ENCODE results near the gene KLHL25.

Gene KLHL25

DNA sequence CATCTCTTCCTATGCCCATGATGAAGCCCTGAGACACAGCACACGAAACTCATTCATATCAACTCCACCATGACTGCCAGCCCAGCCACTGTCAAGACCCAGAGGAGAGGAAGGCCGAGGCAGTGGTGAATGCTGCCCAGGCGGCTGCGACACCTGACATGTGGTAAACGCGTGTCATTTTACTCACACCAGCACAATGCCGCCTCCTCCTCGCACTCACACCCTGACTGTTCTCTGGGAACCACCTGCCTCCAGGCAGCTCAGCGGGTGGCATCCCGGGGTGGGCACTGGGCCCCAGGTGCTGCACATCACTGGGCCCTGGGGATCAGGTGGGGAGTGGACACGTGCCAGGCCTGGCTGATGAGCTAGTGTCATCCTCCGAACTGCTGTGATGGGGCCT is 21.5 kb downstream of the KLHL25 start:
- DNase-seq, result no peak

DNA sequence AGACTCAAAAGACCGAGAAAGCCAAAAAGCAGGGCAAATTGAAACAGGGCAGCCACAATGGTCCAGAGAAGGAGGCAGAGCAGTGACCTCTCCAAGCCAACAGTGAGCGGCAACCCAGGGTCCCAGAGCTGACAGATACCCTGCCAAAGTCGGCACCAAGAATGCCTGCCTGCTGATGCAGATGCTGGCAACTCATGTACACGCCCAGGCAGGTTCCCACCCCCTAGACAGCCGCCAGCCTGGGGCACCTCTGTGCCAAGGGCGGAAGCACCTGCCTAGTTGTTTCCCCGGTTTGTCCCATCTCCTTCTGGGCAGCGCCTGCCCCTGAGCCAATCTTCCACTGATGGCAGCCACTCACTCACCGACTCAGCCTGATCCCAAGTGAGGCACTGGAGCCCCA is 22.1 kb downstream of the KLHL25 start:
- DNase-seq, result no peak

DNA sequence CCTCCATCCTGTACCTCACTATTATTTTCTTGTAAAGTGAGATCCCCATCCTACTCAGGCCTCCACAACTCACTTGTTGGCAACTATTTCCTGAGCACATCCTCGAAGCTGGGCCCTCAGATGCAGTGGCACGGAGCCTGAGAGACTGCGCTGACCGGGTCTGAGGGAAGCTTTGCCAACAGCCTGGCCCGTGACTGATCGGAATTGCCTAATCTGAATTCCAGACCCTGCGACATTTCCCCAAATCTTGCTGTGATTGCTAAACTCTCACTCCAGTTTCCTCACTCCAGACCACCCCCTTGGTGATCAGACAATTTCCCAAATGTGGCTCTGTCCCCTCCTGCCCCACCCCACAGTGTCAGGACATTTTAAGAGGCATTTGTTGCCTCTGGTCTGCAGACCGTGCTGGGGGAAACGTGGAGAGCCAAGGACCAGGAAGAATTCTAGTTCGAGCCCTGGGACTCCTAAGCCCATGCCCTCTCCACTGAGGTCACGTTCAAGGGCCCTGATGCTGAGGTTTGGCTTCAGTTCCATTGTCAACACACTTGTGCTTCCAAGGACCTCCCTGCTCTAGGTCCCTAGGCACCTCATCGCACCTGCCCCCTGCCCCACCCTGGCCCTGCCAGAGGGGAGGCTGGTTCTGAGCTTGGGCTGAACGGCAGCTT is 22.8 kb downstream of the KLHL25 start:
- no peak for DNase-seq

DNA sequence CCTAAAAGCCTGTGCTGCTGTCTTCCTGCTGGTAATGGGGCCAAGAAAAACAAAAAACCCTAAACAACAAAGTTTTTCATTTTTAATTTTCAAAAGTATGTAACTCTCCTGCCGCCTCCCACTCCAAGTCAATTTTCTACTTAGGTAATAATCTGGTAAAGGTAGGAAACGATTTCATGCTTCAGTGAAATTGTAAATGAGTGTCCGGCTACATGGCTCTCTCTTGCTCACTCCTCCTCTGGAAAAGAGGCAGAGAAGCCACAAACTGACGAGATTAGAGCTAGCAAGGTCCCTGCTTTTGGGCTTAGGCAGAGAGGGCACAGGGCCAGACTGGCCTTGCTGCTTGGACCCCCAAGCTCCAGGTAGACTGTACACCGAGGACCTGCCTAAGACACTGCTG is 23.5 kb downstream of the KLHL25 start:
- no peak for DNase-seq

DNA sequence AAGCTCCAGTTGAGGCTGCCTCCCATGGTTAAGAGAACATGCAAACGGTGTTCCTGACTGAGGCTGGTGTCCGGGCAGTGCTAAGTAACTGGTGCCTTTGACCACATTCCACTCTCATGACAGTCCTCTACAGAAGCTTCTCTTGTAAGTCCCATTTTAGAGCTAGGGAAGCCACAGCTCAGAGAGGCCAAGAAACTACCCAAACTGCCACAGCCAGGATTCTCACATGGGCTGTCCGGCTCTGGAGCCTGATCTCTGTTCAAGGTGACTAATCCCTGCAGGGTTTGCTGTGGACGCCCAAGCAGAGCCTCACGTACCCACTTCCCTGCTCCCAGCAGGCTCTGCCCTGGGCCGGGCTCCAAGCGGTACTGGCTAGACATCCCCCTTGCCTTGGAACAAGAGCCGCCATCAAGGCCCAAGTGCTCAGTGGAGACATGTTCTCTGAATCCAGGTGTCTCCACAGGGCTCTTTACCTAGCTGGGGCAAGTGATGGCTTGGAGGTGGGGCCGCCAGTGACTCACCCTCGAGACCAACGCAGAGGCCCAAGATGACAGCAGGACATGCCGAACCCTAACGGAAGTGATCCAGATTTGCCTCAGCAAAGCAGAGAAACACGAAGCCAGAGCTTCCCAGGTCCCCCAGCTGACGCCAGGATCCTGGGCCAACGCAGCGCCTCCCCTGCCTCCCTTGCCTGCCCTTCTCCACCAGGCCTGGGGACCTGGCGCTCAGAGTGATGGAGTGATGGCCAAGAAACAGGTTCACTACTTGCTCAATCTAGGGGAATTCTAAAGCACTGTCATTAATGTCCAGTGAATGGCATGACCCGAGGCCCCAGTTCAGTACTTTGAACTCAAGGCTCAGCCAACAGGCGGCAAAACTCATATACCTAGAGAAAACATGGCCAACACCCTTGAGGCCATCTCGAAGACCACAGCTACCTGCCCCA is 24.4 kb downstream of the KLHL25 start:
- DNase-seq, result no peak

DNA sequence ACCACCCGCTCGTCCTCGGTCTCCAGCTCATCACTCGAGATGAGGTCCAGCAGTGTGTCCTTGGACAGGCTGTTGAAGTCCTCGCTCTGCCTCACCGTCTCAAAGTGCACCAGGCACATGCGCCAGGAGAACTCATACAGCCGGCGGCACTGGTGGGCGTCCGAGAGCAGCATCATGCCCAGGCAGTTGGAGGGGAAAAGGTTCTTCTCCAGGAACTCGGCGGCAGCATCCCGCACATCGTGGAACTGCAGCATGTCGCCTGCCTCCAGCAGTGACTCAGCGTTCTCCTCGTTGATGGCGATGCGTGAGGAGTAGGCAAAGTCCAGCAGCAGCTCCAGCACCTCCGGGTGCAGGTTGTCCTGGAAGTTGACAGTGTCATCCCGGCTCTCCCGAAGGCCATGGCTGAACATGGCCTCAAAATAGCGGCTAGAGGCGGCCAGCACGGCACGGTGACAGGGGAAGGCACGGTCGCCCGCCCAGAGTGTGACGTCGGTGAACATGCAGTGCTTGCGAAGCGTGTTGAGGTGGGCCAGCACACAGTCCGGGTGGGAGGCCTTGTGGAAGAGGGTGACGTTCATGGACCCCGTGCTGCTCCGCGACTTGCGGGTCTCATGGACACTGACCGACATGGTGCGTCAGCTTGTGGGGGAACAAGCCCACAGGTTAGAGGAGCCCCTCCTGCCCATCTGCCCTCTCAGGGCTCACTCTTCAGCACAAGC is 25.4 kb downstream of the KLHL25 start:
- DNase-seq, result no peak

DNA sequence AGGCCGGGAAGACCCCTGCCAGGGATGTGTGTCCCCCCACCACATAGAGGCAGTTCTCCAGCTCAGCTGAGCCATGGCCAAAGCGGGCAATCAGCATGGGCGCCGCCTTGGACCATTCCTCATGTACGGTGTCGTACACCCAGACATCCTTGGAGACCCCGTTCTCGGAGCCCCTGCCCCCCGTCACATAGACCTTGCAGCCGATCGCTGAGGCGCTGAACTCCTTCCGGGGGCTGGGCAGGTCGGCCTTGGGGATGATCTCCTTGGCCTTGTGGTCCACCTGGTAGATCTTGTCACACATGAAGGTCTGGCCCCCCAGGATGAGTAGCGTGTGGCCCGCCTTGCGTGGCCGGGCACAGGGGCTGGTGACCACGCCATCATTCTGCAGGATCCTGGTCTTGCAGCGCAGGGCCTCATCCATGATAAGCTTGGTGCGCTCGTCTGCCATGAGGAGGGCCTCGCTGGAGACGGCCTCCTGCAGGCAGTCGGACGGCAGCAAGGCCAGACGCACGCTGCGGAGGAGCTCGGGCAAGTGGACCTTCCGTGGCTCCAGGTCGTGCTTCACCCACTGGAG is 26.0 kb downstream of the KLHL25 start:
- no peak for DNase-seq

DNA sequence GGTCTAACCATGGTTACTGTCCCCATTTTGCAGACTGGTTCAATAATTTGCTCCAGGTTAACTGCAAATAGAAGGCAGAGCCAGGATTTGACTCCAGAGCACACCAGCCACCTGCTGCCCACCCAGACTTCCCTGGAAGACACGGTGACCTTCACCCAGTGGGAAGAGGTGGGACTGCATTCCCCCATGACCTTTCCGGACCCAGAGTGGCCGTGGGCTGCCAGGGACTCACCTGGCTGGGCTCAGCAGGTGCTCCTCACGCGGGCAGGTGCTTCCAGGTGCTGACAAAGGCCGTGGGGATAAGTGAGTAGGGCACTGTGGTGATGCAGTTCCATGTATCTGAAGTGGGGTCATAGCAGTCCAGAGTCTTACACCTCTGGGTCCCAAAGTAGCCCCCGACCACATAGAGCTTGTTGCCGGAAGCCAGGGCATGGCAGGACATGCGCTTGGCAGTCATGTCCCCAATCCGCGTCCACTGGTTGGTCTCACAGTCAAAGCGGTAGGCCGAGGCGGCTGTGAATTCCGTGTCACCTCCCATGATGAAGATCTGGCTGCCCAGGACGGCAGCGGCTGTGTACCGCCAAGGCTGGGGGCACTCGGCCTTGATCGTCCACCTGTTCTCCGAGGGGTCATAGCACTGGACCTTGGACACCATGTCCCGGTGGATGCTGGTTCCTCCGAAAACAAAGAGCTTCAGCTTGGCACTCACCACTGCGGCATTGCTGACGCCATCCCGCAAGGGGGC is 26.8 kb downstream of the KLHL25 start:
- DNase-seq, result no peak

DNA sequence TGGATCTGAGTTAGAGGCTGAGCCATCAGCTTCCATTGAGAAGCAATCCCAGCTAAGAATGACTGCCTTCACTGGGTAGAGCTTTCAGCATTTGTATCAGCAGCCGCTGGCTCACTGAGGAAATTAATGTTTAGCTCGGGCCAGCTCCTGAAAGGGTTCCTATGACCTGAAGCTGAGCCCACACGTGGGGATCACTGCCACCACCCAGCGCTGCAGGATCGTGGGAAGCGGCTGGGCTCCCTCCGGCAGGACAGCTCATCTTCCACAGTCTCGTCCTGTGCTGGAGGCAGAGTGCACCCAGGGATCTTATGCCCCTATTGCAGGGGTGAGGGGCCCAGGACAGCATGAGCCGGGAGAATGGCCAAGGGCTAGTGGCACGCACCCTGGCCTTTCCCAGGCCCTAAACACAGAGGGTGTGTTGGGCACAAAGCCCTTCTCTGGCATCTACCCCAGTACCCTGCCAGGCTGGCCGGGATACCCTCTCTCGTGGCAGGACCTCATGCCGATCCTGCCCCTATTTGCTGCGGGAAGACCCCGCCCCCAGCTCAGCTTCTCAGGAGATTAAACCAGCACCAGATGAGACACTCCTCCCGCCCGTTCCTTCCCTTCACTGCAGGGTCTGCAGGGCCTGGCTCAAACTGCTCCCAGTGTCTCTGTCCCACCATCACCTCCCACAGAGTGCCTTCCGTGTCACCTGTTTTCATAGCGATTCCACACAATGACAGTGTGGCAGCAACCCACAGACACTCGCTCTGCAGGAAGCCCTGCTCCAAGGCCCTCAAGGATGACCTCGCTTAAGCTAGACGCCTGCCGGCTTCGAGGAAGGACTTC is 28.5 kb downstream of the KLHL25 start:
- no peak for DNase-seq

DNA sequence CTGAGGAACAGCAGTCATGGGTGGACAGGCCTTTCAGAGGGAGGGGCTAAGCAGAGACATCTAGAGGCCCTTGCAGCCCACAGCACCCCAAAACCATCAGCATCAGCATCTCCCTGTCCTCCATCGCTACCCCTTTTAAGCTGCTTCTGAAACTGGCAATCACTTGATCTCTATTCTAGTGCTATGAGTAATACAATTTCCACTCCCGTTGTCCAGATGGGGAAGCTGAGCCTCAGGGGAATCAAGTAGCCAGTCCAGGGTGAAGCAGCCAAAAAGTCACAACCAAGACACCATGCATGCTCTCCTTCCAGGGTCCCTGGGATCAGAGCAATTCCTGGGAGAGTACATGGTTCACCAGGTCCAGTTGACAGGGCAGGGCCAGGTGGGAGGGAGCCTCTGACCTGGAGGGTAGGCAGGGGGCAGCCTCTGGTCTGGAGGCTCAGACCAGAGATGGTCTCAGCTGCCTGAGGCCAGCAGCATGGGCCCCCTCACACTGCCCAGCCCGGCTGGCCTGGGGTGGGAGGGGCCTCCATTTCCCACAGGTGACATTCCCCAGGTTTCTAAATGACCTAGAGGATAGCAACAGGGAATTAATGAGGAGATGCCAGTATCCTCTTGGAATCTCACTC is 30.0 kb downstream of the KLHL25 start:
- no peak for DNase-seq

DNA sequence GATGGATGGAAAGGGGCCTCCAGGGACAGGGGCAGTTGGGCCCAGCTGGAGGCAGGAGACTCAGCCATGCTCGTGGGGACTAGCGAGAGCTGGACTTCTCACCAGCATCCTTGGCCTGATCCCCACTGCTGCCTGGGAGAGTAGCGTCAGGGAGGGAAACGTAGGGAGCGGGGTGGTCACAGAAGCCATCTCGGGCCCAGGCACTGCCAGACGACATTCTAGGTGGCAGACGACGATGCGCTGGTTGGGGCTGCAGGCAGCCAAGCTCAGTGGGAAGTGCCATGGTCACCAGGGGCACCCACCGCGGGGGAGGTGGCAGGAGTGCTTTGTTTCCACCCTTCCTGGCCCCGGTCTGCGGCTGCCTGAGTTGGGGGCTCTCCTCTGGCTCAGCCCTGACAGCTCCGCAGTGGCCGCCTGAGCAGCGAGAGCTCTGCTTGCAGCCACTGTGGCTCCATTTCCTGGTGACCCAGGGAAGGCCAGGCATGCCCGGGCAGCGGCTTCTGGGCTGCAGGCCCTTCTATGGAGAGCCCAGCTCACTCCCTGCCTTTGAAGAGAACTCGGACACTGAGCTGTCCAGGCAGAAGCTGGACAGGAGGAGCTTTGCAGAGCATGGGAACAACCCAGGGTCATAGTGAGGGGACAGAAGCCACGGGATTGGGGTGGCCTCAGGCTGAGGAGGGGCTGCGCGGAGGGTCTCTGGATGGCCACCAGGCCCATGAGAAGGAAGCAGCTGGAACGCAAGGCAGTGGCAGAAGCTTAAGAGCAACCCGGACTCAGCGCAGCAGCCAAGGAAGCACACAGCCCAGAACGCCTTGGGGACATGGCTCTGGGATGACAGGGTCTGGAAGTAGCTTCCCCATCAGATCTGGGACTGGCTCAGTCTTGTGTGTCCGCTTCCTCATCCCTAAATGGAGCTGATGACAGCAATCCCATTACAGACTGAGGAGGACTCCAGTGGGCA is 30.8 kb downstream of the KLHL25 start:
- DNase-seq, result no peak

DNA sequence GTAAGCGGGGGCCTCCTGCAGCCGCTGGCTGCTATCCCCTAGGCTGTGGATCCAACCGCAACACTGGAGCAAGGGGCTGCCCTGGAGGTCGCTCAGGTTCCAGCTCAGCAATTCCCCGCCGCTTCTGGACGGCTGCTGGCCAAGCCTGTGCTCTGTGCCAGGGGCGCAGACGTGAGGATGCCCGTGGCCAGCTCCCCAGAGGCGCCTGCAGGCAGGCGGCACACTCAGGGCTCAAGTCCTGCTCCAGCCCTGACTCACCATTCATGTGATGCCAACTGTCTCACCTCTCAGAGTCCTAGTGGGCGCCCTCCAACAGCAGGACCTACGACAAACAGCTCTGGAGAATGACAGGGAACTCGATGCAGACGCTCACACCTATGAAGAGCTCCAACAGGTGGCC is 31.6 kb downstream of the KLHL25 start:
- DNase-seq, result no peak

DNA sequence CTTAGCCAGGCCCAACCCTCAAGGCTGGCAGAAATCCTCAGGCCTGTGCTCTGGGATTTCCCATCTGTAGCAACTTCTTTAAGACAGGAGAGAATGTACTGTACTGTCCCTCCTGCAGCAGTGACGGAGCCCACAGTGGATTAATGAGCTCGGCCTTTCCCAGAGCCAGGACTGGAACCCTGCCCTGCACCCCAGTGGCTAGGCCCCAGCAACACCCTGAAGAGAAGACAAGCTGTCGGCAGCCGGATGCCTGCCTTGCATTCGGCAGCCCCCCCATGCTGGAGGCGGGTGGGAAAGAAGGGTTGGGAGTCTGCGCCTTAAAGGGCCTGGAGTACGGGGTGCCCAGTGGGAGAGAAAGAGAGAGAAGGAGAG is 32.0 kb downstream of the KLHL25 start:
- no peak for DNase-seq

DNA sequence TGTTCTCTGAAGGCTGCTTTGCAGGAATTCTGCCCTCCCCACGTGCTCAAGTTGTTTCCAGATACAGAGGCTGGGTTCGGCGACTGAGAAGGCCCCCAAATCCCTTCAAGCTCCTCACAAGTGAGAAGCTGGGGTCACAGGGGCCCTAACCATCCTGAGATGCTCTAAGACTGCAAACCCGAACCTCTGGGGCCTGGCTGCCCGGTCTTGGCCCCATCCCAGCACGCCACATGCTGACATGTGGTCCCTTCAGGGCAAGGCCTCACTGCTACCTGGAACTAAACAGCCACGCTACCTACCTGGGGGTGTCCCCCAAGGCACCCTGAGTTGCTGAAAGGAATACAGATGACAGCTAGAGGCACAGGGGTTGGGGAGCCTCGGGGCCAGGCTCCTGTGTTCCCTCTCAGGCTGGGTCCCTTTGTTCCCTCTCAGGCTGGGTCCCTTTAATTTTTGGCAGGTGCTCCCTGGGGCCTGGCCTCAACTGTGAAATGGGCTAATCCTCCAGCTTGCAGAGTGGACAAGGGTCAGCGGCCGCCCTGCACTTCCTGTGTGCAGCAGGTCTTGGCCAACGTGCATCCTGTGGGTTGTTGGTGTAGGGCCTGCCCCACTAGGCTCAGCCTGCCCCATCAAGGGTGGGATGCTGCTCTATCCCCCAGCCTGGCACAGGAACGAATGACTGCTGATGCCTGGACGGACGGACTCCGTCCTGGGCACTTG is 32.5 kb downstream of the KLHL25 start:
- no peak for DNase-seq

DNA sequence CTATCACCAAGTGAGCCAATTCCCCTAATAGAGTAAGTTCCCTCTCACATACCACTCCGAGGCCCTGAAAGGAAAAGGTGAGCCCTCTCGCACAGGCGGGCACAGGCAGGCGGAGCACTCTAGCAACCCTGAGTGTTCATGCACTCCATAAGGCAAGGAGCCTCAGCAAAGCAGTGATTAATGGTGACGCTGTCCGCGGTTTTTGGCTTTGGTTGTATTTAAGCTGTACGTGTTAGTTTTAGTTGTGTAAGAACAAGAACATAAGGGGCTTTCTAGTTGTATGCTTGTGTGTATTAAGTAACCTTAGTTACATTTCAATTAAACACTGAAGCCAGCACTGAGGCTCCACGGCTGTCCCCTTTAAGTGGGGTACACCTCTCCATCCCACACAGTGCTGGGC is 33.1 kb downstream of the KLHL25 start:
- no peak for DNase-seq

DNA sequence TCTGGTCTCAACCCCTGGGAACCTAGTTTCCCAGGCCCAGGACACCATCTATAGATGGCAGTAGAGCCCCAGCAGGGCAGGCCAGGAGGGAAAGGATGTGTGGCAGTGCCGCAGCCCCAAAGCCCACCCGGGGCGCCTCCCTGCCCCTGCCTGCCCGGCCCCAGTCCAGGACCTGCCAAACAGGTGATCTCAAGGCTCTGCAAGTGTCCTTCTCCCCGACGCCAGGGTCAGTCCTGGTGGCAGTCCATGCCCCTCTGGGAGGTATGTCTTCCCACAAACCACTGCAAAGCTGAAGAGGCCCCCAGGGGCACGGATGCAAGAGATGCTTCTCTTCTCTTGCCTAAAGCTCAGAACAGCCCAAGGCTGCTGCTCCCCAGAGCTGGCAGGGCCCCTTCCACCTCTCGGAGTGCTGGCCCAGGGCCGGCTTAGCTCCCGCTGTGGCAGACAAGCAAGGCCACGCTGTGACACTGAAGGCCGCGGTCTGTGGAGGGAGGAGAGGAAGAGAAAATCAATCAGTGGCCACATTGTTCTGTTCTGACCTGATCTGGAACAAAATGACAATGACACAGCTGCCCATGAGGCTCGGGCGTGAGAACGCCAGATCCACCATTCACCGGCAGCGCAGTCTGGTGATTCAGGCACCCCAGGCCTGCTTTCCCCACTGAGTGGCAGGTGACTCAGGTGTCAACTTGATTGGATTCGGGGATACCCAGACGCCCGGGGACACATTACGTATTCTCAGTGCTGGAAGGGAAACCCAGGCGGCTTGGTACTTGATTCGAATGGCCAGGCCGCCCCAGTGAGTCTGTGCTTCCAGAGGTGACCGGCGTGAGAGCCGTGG is 34.0 kb downstream of the KLHL25 start:
- no peak for DNase-seq

DNA sequence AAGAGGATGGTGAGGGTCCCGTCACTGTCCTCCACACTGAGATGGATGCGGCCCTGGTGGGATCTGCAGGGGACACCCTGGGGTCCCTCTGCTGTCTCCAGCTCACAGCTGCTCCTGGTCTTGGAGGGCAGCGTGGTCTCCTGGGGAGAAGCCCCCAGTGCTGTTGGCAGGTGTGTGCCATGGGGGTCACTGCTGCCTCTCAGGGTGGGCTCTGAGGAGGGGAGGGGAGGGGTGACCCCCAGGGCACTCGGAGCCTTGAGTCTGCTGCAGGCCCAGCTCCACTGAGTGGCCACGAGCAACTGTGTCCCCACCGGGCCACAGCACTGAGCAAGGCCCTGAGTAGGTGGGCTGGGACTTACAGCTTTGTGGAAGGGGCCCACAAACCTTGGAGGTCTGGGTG is 34.7 kb downstream of the KLHL25 start:
- no peak for DNase-seq

DNA sequence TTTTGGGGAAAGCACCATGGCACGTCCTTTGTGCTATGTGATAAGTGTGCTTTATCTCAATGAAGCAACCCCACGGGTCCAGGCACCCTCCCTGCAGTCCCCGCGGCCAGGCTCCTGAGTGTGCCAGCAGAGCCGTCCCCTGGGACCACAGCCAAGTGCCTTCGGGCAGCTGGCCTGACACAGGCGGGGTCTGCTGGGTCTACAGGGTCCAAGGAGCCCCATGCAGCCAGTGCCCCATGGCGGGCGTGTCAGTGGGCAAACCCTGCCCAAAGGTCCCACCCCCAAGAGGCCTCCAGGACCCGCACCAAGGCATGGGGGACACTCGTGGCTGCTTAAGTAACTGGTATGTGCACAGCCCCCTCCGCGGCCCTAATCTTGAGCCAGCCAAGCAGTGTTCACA is 35.3 kb downstream of the KLHL25 start:
- DNase-seq, result no peak

DNA sequence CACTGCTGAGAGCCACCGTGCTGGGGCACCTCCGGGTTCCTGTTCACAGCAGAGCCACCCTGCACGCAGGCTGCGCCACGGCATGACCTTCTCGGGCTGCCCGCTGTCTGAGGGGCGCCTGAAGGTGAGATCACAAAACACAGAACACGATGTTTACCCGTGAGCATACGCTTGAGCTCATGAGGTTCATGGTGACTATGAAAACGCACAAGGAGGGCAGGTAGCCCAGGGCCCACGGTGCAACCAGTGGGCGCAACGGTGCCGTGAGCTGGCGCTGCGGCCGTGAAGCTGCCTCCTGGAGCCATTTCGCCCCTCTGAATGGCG is 36.1 kb downstream of the KLHL25 start:
- DNase-seq, result no peak
